ENCODE results near the gene SLC25A12. TPM values are rescaled to one million over a fixed set of nuclear protein-coding genes. Genes with fewer than 3 reads are reported as not detected.
"Not testable (repeated sequence)": the region's sequence is repeated elsewhere in the genome, so short reads cannot be mapped to it uniquely, and the experiment has no call there.

The SLC25A12 gene
- total RNA-seq, 1 experiment from 2014 or later: 28.8 TPM

DNA sequence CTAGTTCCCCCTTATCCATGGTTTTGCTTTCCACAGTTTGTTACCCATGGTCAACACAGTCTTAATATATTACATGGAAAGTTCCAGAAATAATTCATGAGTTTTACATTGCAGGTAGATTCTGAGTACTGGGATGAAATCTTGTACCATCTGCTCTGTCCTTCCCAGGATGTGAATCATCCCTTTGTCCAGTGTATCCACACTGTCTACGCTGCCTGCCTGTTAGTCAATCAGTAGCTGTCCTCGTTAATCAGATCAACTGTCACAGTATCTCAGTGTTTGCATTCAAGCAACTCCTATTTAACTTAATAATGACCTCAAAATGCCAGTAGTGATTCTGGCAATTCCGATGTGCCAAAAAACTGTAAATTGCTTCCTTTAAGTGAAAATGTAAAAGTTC is 130.4 kb downstream of the SLC25A12 start:
- no peak for DNase-seq
- H3K4me3 ChIP-seq: no peak overlapping the region
- intact Hi-C loops (cut with micrococcal nuclease; ENCODE audit: unreplicated experiment): no loop called here
- BruUV-seq (replicated peaks): no TSS peak
- H3K36me3 ChIP-seq (ENCODE audit: low read depth): peaks cover 2% of the 10 kb centered on the region; the same call in 1 of the 2 replicates
- H3K9me2 ChIP-seq (ENCODE audit: insufficient read depth): no peaks in the 10 kb centered on the region
- TF ChIP-seq, protein P1, sequence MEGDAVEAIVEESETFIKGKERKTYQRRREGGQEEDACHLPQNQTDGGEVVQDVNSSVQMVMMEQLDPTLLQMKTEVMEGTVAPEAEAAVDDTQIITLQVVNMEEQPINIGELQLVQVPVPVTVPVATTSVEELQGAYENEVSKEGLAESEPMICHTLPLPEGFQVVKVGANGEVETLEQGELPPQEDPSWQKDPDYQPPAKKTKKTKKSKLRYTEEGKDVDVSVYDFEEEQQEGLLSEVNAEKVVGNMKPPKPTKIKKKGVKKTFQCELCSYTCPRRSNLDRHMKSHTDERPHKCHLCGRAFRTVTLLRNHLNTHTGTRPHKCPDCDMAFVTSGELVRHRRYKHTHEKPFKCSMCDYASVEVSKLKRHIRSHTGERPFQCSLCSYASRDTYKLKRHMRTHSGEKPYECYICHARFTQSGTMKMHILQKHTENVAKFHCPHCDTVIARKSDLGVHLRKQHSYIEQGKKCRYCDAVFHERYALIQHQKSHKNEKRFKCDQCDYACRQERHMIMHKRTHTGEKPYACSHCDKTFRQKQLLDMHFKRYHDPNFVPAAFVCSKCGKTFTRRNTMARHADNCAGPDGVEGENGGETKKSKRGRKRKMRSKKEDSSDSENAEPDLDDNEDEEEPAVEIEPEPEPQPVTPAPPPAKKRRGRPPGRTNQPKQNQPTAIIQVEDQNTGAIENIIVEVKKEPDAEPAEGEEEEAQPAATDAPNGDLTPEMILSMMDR (conservative IDR thresholded peaks at IDR 0.05): no peak
- no peak for TF ChIP-seq EZH2 (IDR thresholded peaks at IDR 0.05; ENCODE audit: low read depth)
- no peaks in the 10 kb centered on the region for H3K9me3 ChIP-seq (ENCODE audit: insufficient read depth, low read depth)
- POLR2A ChIA-PET (ENCODE audit: unreplicated experiment): interaction anchor here (0.7 kb wide), 1 partner anchor 350 kb away, joined by 6 read pairs; no protein-coding TSS in a partner anchor
- H3K27ac ChIP-seq: no peak overlapping the region
- no peaks in the 10 kb centered on the region for H3K27me3 ChIP-seq (ENCODE audit: insufficient read depth, low read depth)
- no peaks in the 10 kb centered on the region for H4K20me1 ChIP-seq (ENCODE audit: insufficient read depth)
- no peaks in the 10 kb centered on the region for H3K79me2 ChIP-seq (ENCODE audit: low read depth)
- H2AFZ ChIP-seq: no peak overlapping the region
- no peaks in the 10 kb centered on the region for H3K4me1 ChIP-seq (replicated peaks; ENCODE audit: insufficient read depth)
- no peak overlapping the region for H3K4me2 ChIP-seq
- H3F3A ChIP-seq (ENCODE audit: insufficient read depth, low read depth): no peaks in the 10 kb centered on the region
- CTCF ChIA-PET: no interaction called here

DNA sequence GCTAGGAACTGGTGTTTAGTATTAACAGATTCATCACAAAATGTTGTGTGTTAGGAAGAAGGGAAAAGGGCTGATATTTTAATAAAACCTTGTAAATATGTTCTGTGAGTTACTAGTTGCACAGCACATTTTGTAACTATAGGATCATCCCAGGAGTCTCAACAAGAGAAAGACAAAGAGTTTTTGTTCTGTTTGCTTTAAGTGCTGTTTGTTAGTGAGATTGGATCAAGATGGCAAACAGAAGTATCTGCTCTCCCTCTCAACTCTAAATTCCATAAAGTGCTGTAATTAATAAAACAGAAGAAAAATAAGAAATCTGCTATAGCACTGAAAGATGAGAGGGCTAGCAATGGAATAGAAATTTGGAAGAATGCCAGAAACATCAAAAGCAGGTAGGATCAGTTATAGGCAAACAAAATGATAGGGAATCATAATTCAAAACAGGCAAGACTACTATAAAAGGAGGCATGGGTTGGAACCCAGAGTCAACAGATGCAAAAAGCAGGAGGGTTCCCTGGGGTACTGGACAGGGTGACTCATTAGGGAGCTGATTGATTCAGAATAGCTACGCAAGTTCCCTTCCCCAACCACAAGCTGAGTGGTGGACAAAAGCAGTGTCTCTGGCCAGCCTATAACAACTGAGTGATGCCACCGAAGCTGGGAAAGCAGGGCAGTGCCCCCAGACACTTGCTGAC is 131.0 kb downstream of the SLC25A12 start:
- H3K79me2 ChIP-seq (ENCODE audit: low read depth): no peaks in the 10 kb centered on the region
- H3F3A ChIP-seq (ENCODE audit: insufficient read depth, low read depth): no peaks in the 10 kb centered on the region
- no peaks in the 10 kb centered on the region for H3K4me1 ChIP-seq (replicated peaks; ENCODE audit: insufficient read depth)
- peaks cover 6% of the 10 kb centered on the region for H3K36me3 ChIP-seq (ENCODE audit: low read depth)
- DNase-seq: no peak
- intact Hi-C loops (cut with micrococcal nuclease; ENCODE audit: unreplicated experiment): no loop called here
- no peaks in the 10 kb centered on the region for H3K9me2 ChIP-seq (ENCODE audit: insufficient read depth)
- BruUV-seq (replicated peaks): no TSS peak
- TF ChIP-seq, protein P1 (conservative IDR thresholded peaks at IDR 0.05): no peak
- no peak for TF ChIP-seq EZH2 (IDR thresholded peaks at IDR 0.05; ENCODE audit: low read depth)
- ChIA-PET CTCF (no interaction called here), POLR2A (ENCODE audit: unreplicated experiment) (interaction anchor here (0.5 to 0.7 kb wide), 2 partner anchors 27 to 350 kb away, joined by 6 to 8 read pairs; no protein-coding TSS in a partner anchor)
- H3K27ac ChIP-seq: no peak overlapping the region
- no peak overlapping the region for H2AFZ ChIP-seq
- no peaks in the 10 kb centered on the region for H4K20me1 ChIP-seq (ENCODE audit: insufficient read depth)
- H3K4me3 ChIP-seq: no peak overlapping the region
- no peak overlapping the region for H3K4me2 ChIP-seq
- H3K9me3 ChIP-seq (ENCODE audit: insufficient read depth, low read depth): no peaks in the 10 kb centered on the region
- H3K27me3 ChIP-seq (ENCODE audit: insufficient read depth, low read depth): no peaks in the 10 kb centered on the region

DNA sequence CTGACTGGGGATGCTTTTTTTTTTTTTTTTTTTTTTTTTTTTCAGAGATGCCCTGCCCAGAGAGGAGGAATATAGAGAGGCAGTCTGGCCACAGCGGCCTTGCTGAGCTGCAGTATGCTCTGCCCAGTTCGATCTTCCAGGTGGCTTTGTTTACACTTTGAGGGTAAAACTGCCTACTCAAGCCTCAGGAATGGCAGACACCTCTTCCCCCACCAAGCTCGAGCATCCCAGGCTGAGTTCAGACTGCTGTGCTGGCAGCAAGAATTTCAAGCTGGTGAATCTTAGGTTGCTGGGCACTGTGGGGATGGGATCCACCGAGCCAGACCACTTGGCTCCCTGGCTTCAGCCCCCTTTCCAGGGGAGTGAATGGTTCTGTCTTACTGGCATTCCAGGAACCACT is 132.9 kb downstream of the SLC25A12 start:
- H4K20me1 ChIP-seq (ENCODE audit: insufficient read depth); H3K9me2 ChIP-seq (ENCODE audit: insufficient read depth); H3K4me3 ChIP-seq; DNase-seq; H3F3A ChIP-seq (ENCODE audit: insufficient read depth, low read depth); H2AFZ ChIP-seq; H3K4me1 ChIP-seq (replicated peaks; ENCODE audit: insufficient read depth); H3K27ac ChIP-seq; H3K9me3 ChIP-seq (ENCODE audit: insufficient read depth, low read depth); H3K36me3 ChIP-seq (ENCODE audit: low read depth); H3K27me3 ChIP-seq (ENCODE audit: insufficient read depth, low read depth); H3K79me2 ChIP-seq (ENCODE audit: low read depth); BruUV-seq (replicated peaks); H3K4me2 ChIP-seq; POLR2A ChIA-PET (ENCODE audit: unreplicated experiment); intact Hi-C loops (cut with micrococcal nuclease; ENCODE audit: unreplicated experiment): not testable (repeated sequence)
- CTCF ChIA-PET: interaction anchor here (0.7 kb wide), 1 partner anchor 1274 kb away, joined by 3 read pairs; no protein-coding TSS in a partner anchor

DNA sequence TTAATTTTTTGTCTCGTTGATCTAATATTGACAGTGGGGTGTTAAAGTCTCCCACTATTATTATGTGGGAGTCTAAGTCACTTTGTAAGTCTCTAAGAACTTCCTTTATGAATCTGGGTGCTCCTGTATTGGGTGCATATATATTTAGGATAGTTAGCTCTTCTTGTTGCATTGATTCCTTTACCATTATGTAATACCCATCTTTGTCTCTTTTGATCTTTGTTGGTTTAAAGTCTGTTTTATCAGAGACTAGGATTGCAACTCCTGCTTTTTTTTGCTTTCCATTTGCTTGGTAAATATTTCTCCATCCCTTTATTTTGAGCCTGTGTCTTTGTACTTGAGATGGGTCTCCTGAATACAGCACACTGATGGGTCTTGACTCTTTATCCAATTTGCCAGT is 135.3 kb downstream of the SLC25A12 start:
- BruUV-seq (replicated peaks); H3K79me2 ChIP-seq (ENCODE audit: low read depth); H3K36me3 ChIP-seq (ENCODE audit: low read depth); H2AFZ ChIP-seq; H3K27me3 ChIP-seq (ENCODE audit: insufficient read depth, low read depth); H3K4me1 ChIP-seq (replicated peaks; ENCODE audit: insufficient read depth); H3K4me2 ChIP-seq; intact Hi-C loops (cut with micrococcal nuclease; ENCODE audit: unreplicated experiment); CTCF ChIA-PET; H3F3A ChIP-seq (ENCODE audit: insufficient read depth, low read depth); H4K20me1 ChIP-seq (ENCODE audit: insufficient read depth); H3K9me2 ChIP-seq (ENCODE audit: insufficient read depth); H3K9me3 ChIP-seq (ENCODE audit: insufficient read depth, low read depth); DNase-seq; H3K27ac ChIP-seq; H3K4me3 ChIP-seq: not testable (repeated sequence)
- POLR2A ChIA-PET (ENCODE audit: unreplicated experiment): interaction anchor here (0.7 kb wide), 1 partner anchor 33 kb away, joined by 4 read pairs; no protein-coding TSS in a partner anchor

Data from PC-9 (cell line).